ENCODE measurements around the gene SCN7A.
"Not testable (repeated sequence)": the region's sequence is repeated elsewhere in the genome, so short reads cannot be mapped to it uniquely, and the experiment has no call there.

Gene SCN7A

DNA sequence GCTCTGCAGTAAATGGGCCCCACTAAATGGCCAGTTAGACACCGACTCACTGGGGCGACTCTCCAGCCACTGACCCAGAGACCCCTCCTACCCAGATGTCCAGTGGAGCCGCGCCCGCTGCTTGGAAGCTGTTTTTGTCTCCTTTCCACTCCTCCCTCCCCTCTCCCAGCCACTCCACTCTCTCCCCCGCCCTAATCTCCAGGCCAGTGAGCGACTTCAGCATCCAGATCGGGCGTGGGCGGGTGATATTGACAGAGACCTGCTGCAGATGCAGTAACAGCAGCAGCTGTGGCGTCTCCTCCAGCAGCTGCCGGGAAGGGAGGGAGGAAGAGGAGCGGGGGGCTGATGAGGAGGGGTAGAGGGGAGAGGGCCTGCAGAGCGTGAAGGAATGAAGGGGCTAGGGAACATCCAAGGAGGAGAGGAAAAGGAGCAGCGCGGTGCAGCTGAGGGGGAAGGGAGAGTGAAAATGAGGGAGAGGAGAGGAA, at the start of gene SCN7A:
Gene SCN7A (minus strand): TSS at position 110 of the 485 bp plus-strand sequence. CDS start 16,553 bp downstream, outside the sequence.
- DNase-seq: no peak

DNA sequence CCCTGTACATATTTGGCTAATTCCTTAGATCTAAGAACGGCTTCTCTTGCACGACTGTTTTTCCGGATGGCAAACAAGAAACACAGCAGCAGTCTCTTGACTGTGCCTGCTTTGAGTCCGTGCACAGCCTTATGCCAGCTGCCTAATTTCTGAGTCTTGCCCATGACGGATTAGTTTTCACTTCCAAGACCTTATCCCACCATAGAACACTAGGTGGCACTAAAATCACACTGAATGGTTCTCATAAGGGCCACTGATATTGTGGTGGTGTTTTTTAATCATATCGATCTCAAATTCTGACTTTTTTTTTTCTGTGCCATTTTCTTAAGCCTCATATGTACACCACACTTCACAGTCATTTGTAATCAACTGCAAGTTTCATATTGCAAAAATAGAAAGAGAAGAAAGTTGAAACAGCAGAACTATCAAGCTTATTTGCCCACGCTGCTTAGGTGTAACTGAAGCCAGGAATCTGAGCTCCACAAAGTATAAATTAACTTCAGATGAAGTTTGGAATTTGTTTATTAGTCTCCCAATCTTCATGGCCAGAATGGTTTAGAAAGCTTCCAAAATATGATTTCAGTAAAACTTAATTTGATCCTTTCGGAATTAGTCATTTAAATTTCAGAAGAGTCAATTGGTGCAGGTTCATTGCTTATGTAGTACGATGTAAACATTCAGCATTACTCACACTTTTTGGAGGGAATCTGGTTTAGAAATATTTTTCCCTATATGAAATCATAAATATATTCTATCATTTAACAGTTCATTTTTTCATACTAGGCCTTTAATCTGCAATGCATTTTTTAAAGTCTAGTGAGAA, 45.5 kb upstream of the SCN7A start:
- DNase-seq: peak; percentile 68

DNA sequence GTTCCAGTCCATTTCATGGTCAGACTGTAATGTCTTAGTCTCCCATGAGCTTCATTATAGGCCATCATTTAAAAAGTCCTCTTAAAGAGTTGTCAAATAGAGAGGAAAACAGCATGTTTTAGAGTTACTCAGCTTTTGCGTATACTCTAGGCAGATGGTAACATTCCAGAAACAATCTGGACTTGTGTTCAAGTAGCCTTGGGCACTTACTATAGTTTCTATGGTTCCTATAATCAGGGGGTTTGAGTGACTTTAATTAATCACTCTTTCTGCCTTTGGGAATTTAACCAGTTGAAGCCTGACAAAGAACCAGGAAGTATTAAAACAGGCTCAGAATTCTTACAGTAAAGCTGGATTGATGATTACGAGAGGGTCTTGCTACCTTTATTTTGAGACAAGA, 42.1 kb upstream of the SCN7A start:
- no peak for DNase-seq

GRCh38 chr2:166521155-166521554, 27.1 kb upstream of the SCN7A start:
- DNase-seq: no peak

DNA sequence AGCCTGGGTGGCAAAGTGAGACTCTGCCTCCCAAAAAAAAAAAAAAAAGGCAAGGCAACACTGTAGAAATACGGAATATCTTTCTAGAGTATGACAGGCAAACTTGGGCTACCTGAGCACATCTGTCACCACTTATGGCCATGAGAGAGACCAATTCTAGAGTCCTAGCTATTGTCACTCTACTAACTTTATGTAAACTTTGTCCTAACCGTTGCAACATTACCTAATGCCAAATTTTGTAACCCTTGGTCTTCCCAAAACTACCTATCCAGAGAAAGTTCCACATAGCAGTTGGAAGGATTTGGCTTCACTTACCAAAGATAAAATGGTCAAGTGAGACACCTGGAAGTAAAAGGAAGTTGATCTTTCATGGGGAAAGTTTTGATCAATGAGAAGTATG, 26.6 kb upstream of the SCN7A start:
- no peak for DNase-seq

DNA sequence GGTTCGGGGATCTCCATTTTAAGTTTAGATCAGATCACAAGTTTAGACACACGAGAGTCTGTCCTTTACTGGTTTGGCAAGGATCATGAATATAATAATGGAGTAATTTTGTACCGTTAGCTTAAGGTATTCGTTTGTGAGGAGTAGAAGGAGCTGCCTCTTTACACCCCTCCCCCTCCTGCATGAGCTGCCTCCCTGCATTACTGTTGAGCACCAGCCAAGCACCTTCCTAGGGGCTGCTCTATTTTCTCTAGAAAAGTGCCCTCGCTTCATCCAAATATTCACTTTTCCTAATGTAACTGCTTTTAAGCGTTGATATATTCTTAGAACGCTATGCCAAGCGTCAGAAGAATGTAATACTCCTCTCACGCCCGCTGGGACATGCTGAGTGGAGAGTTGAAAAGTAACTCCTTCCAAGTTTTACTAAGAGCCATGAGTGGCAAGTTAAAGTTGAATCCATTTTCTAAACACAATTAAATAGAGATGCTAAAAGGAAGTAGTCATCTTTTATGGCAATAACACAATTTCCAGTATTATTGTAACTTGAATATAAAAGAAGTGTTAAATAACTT, 25.4 kb upstream of the SCN7A start:
- no peak for DNase-seq

GRCh38 chr2:166518634-166519390, 24.8 kb upstream of the SCN7A start:
- DNase-seq: no peak

DNA sequence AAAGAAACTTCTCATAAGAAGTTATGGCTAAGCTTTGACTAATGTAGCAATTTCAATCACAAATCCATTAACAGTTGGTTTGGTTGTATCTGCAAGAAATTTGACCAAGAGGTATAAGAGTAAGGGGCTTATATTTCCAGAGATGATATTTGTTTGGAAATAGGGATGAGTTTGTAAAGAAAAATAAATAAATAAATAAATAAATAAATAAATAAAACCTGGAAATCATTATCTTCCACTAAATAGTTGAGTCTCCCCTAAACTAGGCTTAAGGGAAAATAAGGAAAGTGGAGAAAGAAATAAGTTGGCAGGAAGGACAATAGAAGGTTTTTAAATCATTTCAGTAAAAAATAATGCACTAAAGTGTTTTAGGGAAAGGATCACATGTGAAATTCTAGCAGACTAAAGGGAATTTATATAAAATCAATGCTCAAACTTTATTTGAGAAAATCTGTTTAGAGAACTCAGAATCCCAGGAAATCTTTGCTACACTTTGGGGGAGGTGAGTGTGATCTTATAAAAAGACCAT, 23.5 kb upstream of the SCN7A start:
- DNase-seq: no peak

- peak; percentile 31 for DNase-seq
These were observed 22.8 kb upstream of the SCN7A start for GRCh38 chr2:166516712-166517303.

GRCh38 chr2:166513952-166514351, 19.9 kb upstream of the SCN7A start:
- DNase-seq: no peak

DNA sequence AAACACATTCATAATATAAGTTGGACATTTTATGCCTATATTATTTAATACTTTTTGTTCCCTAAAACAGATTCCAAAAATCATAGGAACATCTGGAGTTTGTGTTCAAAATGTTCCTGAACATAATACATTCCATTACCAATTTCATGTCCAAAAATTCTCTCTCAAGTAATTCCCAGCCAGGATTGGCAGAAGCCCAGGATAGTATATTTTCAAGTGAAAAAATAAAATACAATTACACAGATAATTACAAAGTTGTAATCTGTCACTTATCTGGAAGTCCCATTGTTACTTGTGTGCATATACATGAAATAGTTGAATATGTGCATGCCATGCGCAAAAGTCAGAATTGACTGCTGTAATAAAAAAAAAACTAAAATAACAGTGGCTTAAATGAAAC, 5.2 kb upstream of the SCN7A start:
- no peak for DNase-seq

GRCh38 chr2:166491461-166491860, 2.6 kb downstream of the SCN7A start:
- no peak for DNase-seq

- no peak for DNase-seq
These were observed 6.9 kb downstream of the SCN7A start for GRCh38 chr2:166487171-166487570.

DNA sequence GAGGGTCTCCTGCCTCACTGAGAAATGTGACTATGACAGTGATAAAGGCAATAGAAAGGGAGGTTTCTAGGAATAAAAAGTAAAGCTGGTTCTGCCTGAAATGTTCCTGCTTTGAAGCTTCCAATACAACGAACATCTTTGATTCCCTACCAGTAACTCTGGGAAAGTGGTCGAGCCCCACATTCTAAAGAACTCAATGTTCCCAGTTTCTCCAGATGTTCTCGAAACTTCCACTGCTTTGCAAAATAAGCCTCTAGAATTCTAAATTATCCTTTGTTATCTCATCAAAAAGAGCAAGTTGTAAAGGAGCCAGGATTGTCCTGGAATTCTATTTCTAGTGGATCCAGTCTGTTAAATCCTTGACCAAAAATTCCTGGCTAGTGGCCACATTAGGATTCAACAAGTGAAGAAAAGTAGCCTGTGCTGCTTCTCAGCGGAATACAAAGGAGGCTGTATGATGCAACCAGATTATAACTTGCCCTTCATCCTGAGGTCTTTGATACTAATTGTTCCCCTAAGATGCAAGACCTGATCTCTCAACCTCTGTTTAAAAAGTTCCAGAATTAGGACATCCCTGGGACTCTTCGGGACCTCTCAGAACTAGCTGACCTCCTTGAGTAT, 8.4 kb downstream of the SCN7A start:
- no peak for DNase-seq

- no peak for DNase-seq
These were observed 21.7 kb downstream of the SCN7A start for GRCh38 chr2:166472332-166472731.

- DNase-seq: no peak
These were observed 25.7 kb downstream of the SCN7A start for GRCh38 chr2:166468124-166469024.

DNA sequence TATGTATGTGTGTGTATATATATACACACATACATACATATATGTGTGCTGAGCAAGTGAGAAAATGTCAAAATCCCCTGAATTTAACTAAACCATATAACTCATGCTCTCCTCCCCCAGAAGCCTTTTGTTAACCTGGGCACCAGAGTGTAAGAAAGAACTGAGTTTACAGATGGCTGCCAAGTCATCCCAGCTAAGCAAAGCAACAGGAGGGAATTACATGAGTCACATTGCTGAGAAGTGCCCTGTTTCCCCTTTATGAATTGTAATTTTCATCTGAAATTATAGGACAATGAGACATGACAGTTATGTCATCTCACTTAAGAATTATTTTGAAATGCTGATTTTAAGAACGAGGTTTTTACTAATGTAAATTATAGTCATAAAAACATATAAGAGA, 29.9 kb downstream of the SCN7A start:
- no peak for DNase-seq

GRCh38 chr2:166463640-166464039, 30.4 kb downstream of the SCN7A start:
- DNase-seq: no peak

DNA sequence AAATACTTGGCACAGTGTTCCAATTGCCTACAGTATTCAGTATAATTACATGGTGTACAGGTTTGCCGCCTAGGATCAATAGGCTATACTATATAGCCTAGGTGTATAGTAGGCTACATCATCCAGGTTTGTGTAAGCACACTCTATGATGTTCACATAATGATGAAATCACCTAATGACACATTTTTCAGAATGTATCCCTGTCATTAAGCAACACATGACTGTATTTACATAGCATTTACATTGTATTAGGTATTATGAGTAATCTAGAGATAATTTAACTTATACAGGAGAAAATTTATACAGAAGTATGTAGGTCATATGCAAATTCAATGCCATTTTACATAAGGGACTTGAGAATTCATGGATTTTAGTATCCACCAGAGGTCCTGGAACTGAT, 35.4 kb downstream of the SCN7A start:
- no peak for DNase-seq

- DNase-seq: not testable (repeated sequence)
These were observed 38.2 kb downstream of the SCN7A start for GRCh38 chr2:166455823-166456222.

GRCh38 chr2:166454006-166454595, 39.9 kb downstream of the SCN7A start:
- no peak for DNase-seq

All from NCI-H2171 treated with DMSO at 0.1 percent for 48 hours (cell line).